Activated naive CD4-positive, alpha-beta T cell treated with anti-CD3 and anti-CD28 coated beads, Interleukin-2, amount 10 ng/mL, durations not matched to agents 7 days and 5 days (primary cell): ENCODE results near the gene TMEM183A.
A peak's percentile ranks its signal among the peaks of the same experiment; 100 is the strongest.

ENCODE experiments used
- CTCF ChIA-PET: fragments of 350-600 bp; sonication (Branson Sonifier 250); formaldehyde crosslinking; loops from one replicate; lab custom pipeline; 2021; ENCODE audit warnings: antibody characterized with exemption; lab: Charles Lee
- DNase-seq: peaks from one replicate; pipeline ENCODE4 v3.0.0-alpha.2; 2020
- H3K27ac Mint-ChIP-seq: one replicate; pipeline ENCODE4 v1.8.0; 2021; ENCODE audit warnings: mild to moderate bottlenecking, moderate library complexity, mixed read lengths
- H3K27me3 Mint-ChIP-seq: one replicate; pipeline ENCODE4 v1.8.0; 2021; ENCODE audit warnings: mild to moderate bottlenecking, mixed read lengths
- H3K36me3 Mint-ChIP-seq: one replicate; pipeline ENCODE4 v1.8.0; 2021; ENCODE audit warnings: mixed read lengths
- H3K4me1 Mint-ChIP-seq: one replicate; pipeline ENCODE4 v1.8.0; 2021; ENCODE audit warnings: mixed read lengths
- H3K4me3 Mint-ChIP-seq: one replicate; pipeline ENCODE4 v1.8.0; 2021; ENCODE audit warnings: mild to moderate bottlenecking, moderate library complexity, mixed read lengths
- H3K9me3 Mint-ChIP-seq: one replicate; pipeline ENCODE4 v1.8.0; 2021; ENCODE audit warnings: mixed read lengths

TMEM183A gene

GRCh38 chr1:203038891-203039608, 31.9 kb downstream of the TMEM183A start:
- peak; percentile 77 for DNase-seq
- H3K4me1 Mint-ChIP-seq, result peaks cover 9% of the 10 kb centered on the region
- H3K27me3 Mint-ChIP-seq, result peaks cover 16% of the 10 kb centered on the region

DNA sequence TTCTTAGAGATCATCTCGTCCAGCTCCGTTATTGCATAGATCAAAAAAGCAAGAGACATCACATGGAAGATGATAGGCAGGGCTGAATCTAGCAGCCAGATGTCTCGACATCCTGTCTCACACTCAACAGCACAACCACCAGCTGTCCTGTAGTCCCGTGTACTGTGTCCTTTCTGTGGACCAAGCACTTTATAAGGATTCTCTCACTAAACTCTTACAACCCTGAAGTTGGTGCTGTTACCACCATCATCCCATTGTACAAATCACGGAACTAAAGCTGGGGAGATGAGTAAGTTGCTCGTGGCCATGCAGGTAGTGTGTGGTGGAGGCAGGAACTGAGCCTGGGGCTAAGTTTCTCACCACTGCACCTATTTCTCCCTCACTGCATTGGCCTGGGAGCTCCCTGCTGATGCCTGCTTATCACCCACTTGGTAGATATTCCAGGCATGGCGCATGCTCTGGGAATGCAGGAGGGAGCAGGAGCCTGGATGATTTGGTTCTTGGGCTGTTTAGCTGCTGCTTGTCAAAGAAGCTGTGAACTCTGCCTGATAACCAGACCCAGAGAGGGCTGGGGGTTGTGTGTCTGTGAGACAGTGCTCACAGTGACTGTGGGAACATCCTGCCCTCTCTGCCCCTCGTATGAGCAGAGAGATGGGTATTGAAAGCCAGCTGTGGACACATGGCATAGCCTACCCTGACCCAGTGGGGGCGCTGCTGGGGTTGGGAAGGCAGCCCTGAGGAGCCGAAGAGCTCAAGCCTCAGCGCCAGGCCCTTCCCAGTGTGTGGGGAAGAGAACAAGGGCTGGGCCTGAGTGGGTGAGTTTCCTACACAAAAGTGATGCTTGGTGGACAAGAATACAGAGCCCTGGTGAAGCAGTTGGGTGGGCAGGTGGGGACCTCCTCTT, 32.7 kb downstream of the TMEM183A start:
- Mint-ChIP-seq H3K27ac (no peak overlapping the region), H3K9me3 (no peaks in the 10 kb centered on the region), H3K36me3 (peaks cover 9% of the 10 kb centered on the region), H3K27me3 (peaks cover 16% of the 10 kb centered on the region), H3K4me3 (no peak overlapping the region), H3K4me1 (peaks cover 9% of the 10 kb centered on the region)
- CTCF ChIA-PET, result interaction anchor here (0.7 to 6.1 kb wide), 29 partner anchors 8 to 426 kb away, joined by 3 to 122 read pairs (median 4); partner anchors contain the start of genes MYBPH, PPFIA4 and TMEM183A
- DNase-seq, result no peak

More at GRCh38 chr1:203038891-203039608, 31.9 kb downstream of the TMEM183A start:
- CTCF ChIA-PET, result interaction anchor here (0.7 to 6.1 kb wide), 25 partner anchors 9 to 303 kb away, joined by 3 to 122 read pairs (median 5); partner anchors contain the start of genes MYBPH, PPFIA4 and TMEM183A
- Mint-ChIP-seq H3K4me3 (no peak overlapping the region), H3K9me3 (no peaks in the 10 kb centered on the region), H3K27ac (no peak overlapping the region), H3K36me3 (peaks cover 8% of the 10 kb centered on the region)

DNA sequence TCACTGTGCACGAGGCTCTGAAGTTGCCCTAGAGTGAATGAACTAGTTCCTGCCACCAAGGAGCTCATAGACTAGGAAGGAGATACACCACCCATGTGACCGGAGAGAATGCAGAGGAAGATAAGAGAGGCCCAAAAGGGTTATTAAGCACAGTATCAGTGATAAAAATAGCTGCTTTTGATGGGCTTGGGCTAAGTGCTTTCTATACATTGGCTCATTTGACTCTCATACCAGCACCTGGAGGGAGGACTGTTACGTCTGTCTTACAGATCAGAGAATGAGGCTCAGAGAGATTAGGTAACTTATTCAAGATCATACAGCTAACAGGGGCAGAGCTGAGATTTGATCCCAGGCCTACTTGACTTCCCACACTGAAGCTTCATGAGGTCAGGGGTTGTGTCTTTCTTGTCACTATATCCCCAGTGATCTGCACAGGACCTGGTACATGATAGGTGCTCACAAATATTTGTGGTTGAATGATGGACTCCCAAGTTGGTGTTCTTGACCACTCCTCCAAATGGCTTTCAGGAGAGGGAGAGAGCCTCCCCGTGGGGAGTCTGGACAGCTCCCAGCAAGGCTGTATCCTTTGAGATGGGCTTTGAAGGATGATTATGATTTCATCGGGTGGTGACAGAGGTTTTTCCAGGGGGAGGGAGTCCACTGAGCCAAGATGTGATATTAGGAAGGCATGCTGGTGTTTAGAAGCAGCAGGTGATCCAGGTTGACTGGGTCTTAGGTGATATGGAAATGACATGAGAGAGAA, 33.5 kb downstream of the TMEM183A start:
- H3K4me1 Mint-ChIP-seq, result peaks cover 9% of the 10 kb centered on the region
- CTCF ChIA-PET, result interaction anchor here (0.9 to 6.1 kb wide), 15 partner anchors 8 to 426 kb away, joined by 3 to 122 read pairs (median 10); partner anchors contain the start of gene PPFIA4
- DNase-seq, result no peak
- no peak overlapping the region for H3K27ac Mint-ChIP-seq
- peaks cover 10% of the 10 kb centered on the region for H3K36me3 Mint-ChIP-seq
- H3K27me3 Mint-ChIP-seq, result peaks cover 13% of the 10 kb centered on the region
- no peaks in the 10 kb centered on the region for H3K9me3 Mint-ChIP-seq
- no peak overlapping the region for H3K4me3 Mint-ChIP-seq

DNA sequence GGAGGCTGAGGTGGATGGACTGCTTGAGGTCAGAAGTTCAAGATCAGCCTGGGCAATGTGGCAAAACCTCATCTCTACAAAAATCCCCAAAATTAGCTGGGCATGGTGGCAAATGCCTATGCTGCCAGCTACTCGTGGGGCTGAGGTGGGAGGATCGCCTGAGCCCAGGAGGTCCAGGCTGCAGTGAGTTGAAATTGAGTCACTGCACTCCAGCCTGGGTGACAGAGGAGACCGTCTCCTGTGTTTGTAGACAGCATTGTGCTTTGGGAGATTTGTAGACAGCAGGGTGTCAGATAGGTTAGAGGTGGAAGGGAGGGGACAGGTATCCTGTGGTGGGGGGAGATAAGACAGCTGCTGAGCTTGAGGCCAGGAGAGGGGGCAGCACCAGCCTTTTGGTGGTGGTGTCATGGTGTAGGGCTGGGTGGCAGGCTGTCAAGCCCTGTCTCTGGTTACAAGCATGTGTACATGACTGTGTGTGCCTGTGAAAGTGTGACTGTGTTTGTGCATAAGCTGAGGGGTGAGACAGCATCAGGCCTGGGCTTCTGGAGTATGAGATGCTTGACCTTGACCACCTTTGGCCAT, 34.3 kb downstream of the TMEM183A start:
- Mint-ChIP-seq H3K27me3 (peaks cover 11% of the 10 kb centered on the region), H3K4me1 (peaks cover 9% of the 10 kb centered on the region), H3K27ac (no peak overlapping the region), H3K9me3 (no peaks in the 10 kb centered on the region), H3K4me3 (no peak overlapping the region), H3K36me3 (peaks cover 10% of the 10 kb centered on the region)
- CTCF ChIA-PET, result interaction anchor here (1.3 to 6.1 kb wide), 8 partner anchors 13 to 228 kb away, joined by 4 to 122 read pairs (median 46); partner anchors contain the start of gene PPFIA4
- no peak for DNase-seq

GRCh38 chr1:203043830-203044545, 36.8 kb downstream of the TMEM183A start:
- H3K4me1 Mint-ChIP-seq, result peaks cover 3% of the 10 kb centered on the region
- no peak for DNase-seq
- no peaks in the 10 kb centered on the region for H3K27me3 Mint-ChIP-seq
- no peak overlapping the region for H3K4me3 Mint-ChIP-seq
- H3K36me3 Mint-ChIP-seq, result peaks cover 16% of the 10 kb centered on the region
- CTCF ChIA-PET, result interaction anchor here (6.1 kb wide), 1 partner anchor 174 kb away, joined by 122 read pairs; no protein-coding TSS in a partner anchor
- no peaks in the 10 kb centered on the region for H3K9me3 Mint-ChIP-seq
- no peak overlapping the region for H3K27ac Mint-ChIP-seq

- CTCF ChIA-PET, result interaction anchor here (1.3 kb wide), 1 partner anchor 40 kb away, joined by 5 read pairs; no protein-coding TSS in a partner anchor
- H3K27ac Mint-ChIP-seq, result no peak overlapping the region
- no peaks in the 10 kb centered on the region for H3K27me3 Mint-ChIP-seq
- H3K4me1 Mint-ChIP-seq, result no peaks in the 10 kb centered on the region
- no peak overlapping the region for H3K4me3 Mint-ChIP-seq
- DNase-seq, result no peak
- H3K36me3 Mint-ChIP-seq, result peaks cover 12% of the 10 kb centered on the region
- no peaks in the 10 kb centered on the region for H3K9me3 Mint-ChIP-seq
These were observed 37.5 kb downstream of the TMEM183A start for GRCh38 chr1:203044546-203045250.

DNA sequence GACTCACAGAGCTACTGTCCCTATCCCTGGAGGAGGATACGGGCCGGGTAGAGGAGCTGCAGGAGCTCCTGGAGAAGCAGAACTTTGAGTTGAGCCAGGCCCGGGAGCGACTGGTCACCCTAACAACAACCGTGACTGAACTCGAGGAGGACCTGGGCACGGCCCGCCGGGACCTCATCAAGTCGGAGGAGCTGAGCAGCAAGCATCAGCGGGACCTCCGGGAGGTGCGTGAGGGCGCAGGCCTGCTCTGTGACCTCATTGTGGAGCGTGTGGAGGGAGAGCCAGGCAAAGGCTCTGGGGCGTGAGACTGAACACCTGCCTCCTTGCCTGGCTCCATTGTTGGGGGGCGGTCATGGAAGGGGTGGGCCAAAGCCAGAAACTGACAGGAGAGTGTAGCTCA, 38.2 kb downstream of the TMEM183A start:
- CTCF ChIA-PET, result interaction anchor here (1.3 kb wide), 1 partner anchor 39 kb away, joined by 5 read pairs; no protein-coding TSS in a partner anchor
- Mint-ChIP-seq H3K9me3 (no peaks in the 10 kb centered on the region), H3K36me3 (peaks cover 12% of the 10 kb centered on the region), H3K27ac (no peak overlapping the region), H3K4me3 (no peak overlapping the region), H3K4me1 (no peaks in the 10 kb centered on the region), H3K27me3 (no peaks in the 10 kb centered on the region)
- no peak for DNase-seq

DNA sequence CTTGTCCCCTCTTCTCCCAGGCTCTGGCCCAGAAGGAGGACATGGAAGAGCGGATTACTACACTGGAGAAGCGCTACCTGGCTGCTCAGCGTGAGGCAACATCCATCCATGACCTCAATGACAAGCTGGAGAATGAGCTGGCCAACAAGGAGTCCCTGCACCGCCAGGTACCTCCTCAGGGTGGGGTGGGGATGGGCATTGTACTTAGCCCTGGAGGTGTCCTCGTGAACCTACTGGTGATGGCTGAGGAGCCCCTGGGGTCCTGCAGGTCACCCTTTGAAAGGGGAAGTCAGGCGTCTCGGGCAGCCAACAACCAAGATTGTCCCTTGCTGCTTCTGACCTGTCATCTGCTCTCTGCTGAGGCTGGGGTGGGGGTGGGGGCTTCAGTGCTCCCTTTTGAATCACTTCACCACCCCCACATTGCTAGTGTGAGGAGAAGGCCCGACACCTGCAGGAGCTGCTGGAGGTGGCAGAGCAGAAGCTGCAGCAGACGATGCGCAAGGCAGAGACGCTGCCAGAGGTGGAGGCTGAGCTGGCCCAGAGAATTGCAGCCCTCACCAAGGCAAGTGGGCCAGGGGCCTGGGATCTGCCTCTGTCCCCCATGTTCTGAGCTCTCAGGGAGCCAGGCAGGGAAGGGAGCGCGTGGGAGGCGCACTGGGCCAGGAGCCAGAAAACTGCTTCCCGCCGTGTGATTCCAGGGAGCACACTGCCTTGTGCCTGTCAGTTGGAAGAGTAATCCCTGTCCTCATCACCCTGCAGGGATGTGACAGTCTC, 38.8 kb downstream of the TMEM183A start:
- Mint-ChIP-seq H3K27ac (no peak overlapping the region), H3K36me3 (peaks cover 12% of the 10 kb centered on the region), H3K9me3 (no peaks in the 10 kb centered on the region), H3K4me3 (no peak overlapping the region), H3K27me3 (peaks cover 2% of the 10 kb centered on the region), H3K4me1 (no peaks in the 10 kb centered on the region)
- CTCF ChIA-PET, result interaction anchor here (0.6 to 1.3 kb wide), 2 partner anchors 39 to 170 kb away, joined by 3 to 5 read pairs; no protein-coding TSS in a partner anchor
- DNase-seq, result no peak

GRCh38 chr1:203046984-203047630, 39.9 kb downstream of the TMEM183A start:
- no peak for DNase-seq
- peaks cover 11% of the 10 kb centered on the region for H3K36me3 Mint-ChIP-seq
- peaks cover 9% of the 10 kb centered on the region for H3K27me3 Mint-ChIP-seq
- H3K4me3 Mint-ChIP-seq, result no peak overlapping the region
- no peaks in the 10 kb centered on the region for H3K9me3 Mint-ChIP-seq
- CTCF ChIA-PET, result interaction anchor here (1.2 to 1.9 kb wide), 2 partner anchors 7 to 221 kb away, joined by 3 to 6 read pairs; no protein-coding TSS in a partner anchor
- no peaks in the 10 kb centered on the region for H3K4me1 Mint-ChIP-seq
- H3K27ac Mint-ChIP-seq, result no peak overlapping the region

GRCh38 chr1:203048086-203048485, 40.9 kb downstream of the TMEM183A start:
- H3K36me3 Mint-ChIP-seq, result peaks cover 10% of the 10 kb centered on the region

GRCh38 chr1:203048555-203049051, 41.4 kb downstream of the TMEM183A start:
- no peaks in the 10 kb centered on the region for H3K9me3 Mint-ChIP-seq
- no peak overlapping the region for H3K27ac Mint-ChIP-seq
- no peak overlapping the region for H3K4me3 Mint-ChIP-seq
- no peaks in the 10 kb centered on the region for H3K4me1 Mint-ChIP-seq
- H3K27me3 Mint-ChIP-seq, result peaks cover 9% of the 10 kb centered on the region
- H3K36me3 Mint-ChIP-seq, result peaks cover 8% of the 10 kb centered on the region
- CTCF ChIA-PET, result interaction anchor here (1.9 kb wide), 1 partner anchor 9 kb away, joined by 6 read pairs; no protein-coding TSS in a partner anchor
- DNase-seq, result no peak

More at GRCh38 chr1:203048086-203048485, 40.9 kb downstream of the TMEM183A start:
- CTCF ChIA-PET, result interaction anchor here (1.2 to 1.9 kb wide), 2 partner anchors 8 to 220 kb away, joined by 3 to 6 read pairs; no protein-coding TSS in a partner anchor
- Mint-ChIP-seq H3K4me1 (no peaks in the 10 kb centered on the region), H3K27me3 (peaks cover 9% of the 10 kb centered on the region), H3K27ac (no peak overlapping the region), H3K4me3 (no peak overlapping the region), H3K9me3 (no peaks in the 10 kb centered on the region)
- no peak for DNase-seq
